Mesendoderm (in vitro differentiated cells): ENCODE measurements around the gene SEMA3E.

ENCODE experiments used
- DNase-seq: peaks from one replicate; pipeline ENCODE4 v3.0.0; 2013
- H2AK5ac ChIP-seq: 2 replicates; pipeline ENCODE4 v1.6.1; 2013; ENCODE audit warnings: low read length, inconsistent platforms
- H2BK120ac ChIP-seq: 2 replicates; pipeline ENCODE4 v1.6.1; 2013; ENCODE audit warnings: low read depth, mild to moderate bottlenecking, low read length, moderate library complexity, mixed read lengths
- H2BK15ac ChIP-seq: replicated peaks from 2 replicates; pipeline ENCODE4 v1.6.1; 2013; ENCODE audit warnings: low read depth, mild to moderate bottlenecking, moderate library complexity
- H2BK5ac ChIP-seq: 2 replicates; pipeline ENCODE4 v1.6.1; 2013; ENCODE audit warnings: low read length, inconsistent platforms
- H3K18ac ChIP-seq: 2 replicates; pipeline ENCODE4 v1.6.1; 2013; ENCODE audit warnings: mild to moderate bottlenecking, low read length, mixed read lengths
- H3K23ac ChIP-seq: one replicate; pipeline ENCODE4 v1.6.1; 2013; ENCODE audit warnings: low read length
- H3K27ac ChIP-seq: 2 replicates; pipeline ENCODE4 v1.5.1; 2013; ENCODE audit warnings: low read depth, mild to moderate bottlenecking, inconsistent platforms, low read length, moderate library complexity
- H3K27me3 ChIP-seq: 2 replicates; pipeline ENCODE4 v1.6.1; 2013; ENCODE audit warnings: low read length, control low read depth, mild to moderate bottlenecking, inconsistent platforms; ENCODE audit not compliant: insufficient read depth, poor library complexity
- H3K36me3 ChIP-seq: 2 replicates; pipeline ENCODE4 v1.6.1; 2013; ENCODE audit warnings: low read length, inconsistent platforms; ENCODE audit not compliant: control insufficient read depth, insufficient read depth
- H3K4ac ChIP-seq: one replicate; pipeline ENCODE4 v1.6.1; 2013; ENCODE audit warnings: low read depth, mild to moderate bottlenecking, low read length, moderate library complexity
- H3K4me1 ChIP-seq: 2 replicates; pipeline ENCODE4 v1.6.1; 2013; ENCODE audit warnings: low read depth, low read length, inconsistent platforms; ENCODE audit not compliant: control insufficient read depth
- H3K4me2 ChIP-seq: 2 replicates; pipeline ENCODE4 v1.6.1; 2013; ENCODE audit warnings: low read length
- H3K4me3 ChIP-seq: 2 replicates; pipeline ENCODE4 v1.5.1; 2013; ENCODE audit warnings: mild to moderate bottlenecking, low read length
- H3K56ac ChIP-seq: one replicate; pipeline ENCODE4 v1.6.1; 2013; ENCODE audit warnings: low read length
- H3K79me1 ChIP-seq: 2 replicates; pipeline ENCODE4 v1.6.1; 2013; ENCODE audit warnings: low read length, inconsistent platforms
- H3K79me2 ChIP-seq: 2 replicates; pipeline ENCODE4 v1.6.1; 2013; ENCODE audit warnings: mild to moderate bottlenecking, low read length; ENCODE audit not compliant: control insufficient read depth, insufficient read depth
- H3K9ac ChIP-seq: 2 replicates; pipeline ENCODE4 v1.6.1; 2013; ENCODE audit warnings: low read length, inconsistent platforms
- H4K5ac ChIP-seq: one replicate; pipeline ENCODE4 v1.6.1; 2013; ENCODE audit warnings: low read length
- H4K8ac ChIP-seq: one replicate; pipeline ENCODE4 v1.6.1; 2013; ENCODE audit warnings: low read depth, mild to moderate bottlenecking, control low read depth, low read length, moderate library complexity
- WGBS: extraction: QIAGEN DNeasy Blood & Tissue Kit; methylation state at CpG from one replicate; pipeline ENCODE4 v1.1.7; 2013; ENCODE audit warnings: low lambda C conversion rate, missing lambda C conversion rate; ENCODE audit not compliant: insufficient coverage; ENCODE audit errors: extremely low coverage; 5-methylcytosine and 5-hydroxymethylcytosine counted together

SEMA3E gene

DNA sequence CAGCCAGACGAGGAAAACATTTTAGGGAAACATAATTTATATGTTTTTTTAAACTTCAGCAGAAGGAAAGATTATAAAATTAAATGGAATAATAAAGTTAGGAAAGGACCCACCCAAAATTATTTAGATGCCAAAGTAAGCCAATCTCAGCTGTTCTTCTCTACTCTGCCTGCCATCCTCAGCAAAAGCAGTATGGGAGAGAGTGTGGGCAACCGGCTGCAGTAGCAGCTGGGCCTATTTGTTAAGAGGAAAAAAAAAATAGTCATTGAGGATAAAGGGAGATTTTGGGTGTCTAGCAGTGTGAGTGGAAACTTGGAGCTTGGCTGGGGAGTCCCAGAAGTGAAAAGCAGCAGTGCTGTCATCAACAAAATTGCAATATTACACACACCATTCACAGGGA is 15.4 kb downstream of the SEMA3E start:
- H2BK5ac ChIP-seq, result no peak overlapping the region
- WGBS, result no CpG with 5 or more reads among the region's 2 CpGs
- no peaks in the 10 kb centered on the region for H3K27me3 ChIP-seq
- no peak overlapping the region for H3K9ac ChIP-seq
- no peak overlapping the region for H3K4me2 ChIP-seq
- H3K18ac ChIP-seq, result no peak overlapping the region
- H3K79me2 ChIP-seq, result no peaks in the 10 kb centered on the region
- H3K4ac ChIP-seq, result no peak overlapping the region
- no peak overlapping the region for H2BK15ac ChIP-seq
- DNase-seq, result no peak
- H3K4me3 ChIP-seq, result no peak overlapping the region
- no peak overlapping the region for H3K23ac ChIP-seq
- no peaks in the 10 kb centered on the region for H3K36me3 ChIP-seq
- no peaks in the 10 kb centered on the region for H3K4me1 ChIP-seq
- no peak overlapping the region for H2BK120ac ChIP-seq
- no peak overlapping the region for H4K5ac ChIP-seq
- H3K79me1 ChIP-seq, result no peaks in the 10 kb centered on the region
- no peak overlapping the region for H3K27ac ChIP-seq
- H4K8ac ChIP-seq, result peak overlapping the region; percentile 39
- no peak overlapping the region for H2AK5ac ChIP-seq
- no peak overlapping the region for H3K56ac ChIP-seq

DNA sequence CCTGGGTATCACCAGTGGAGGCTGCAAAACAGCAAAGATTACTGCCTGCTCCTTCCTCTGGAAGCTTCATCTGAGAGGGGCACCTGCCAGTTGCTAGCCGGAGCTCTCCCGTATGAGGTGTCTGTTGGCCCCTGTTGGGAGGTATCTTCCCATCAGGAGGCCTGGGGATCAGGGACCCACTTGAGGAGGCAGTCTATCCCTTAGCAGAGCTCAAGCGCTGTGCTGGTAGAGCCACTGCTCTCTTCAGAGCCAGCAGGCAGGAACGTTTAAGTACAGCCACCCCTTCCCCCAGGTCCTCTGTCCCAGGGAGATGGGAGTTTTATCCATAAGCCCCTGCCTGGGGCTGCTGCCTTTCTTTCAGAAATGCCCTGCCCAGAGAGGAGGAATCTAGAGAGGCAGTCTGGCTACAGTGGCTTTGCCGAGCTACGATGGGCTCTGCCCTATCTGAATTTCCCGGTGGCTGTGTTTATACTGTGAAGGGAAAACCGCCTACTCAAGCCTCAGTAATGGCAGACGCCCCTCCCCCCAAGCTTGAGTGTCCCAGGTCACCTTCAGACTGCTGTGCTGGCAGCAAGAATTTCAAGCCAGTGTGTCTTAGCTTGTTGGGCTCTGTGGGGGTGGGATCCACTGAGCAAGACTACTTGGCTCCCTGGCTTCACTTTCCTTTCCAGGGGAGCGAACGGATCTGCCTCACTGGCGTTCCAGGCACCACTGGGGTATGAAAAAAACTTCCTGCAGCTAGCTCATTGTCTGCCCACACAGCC is 19.6 kb downstream of the SEMA3E start:
- no peak overlapping the region for H2BK120ac ChIP-seq
- no peaks in the 10 kb centered on the region for H3K79me1 ChIP-seq
- H4K5ac ChIP-seq, result no peak overlapping the region
- no peak overlapping the region for H3K4ac ChIP-seq
- no peak overlapping the region for H3K4me2 ChIP-seq
- DNase-seq, result peak; percentile 58
- no peak overlapping the region for H3K27ac ChIP-seq
- H2AK5ac ChIP-seq, result no peak overlapping the region
- H3K18ac ChIP-seq, result no peak overlapping the region
- no peaks in the 10 kb centered on the region for H3K36me3 ChIP-seq
- no peak overlapping the region for H2BK5ac ChIP-seq
- H3K4me1 ChIP-seq, result no peaks in the 10 kb centered on the region
- H3K23ac ChIP-seq, result no peak overlapping the region
- H3K56ac ChIP-seq, result peak overlapping the region; percentile 39
- no peak overlapping the region for H3K4me3 ChIP-seq
- H4K8ac ChIP-seq, result no peak overlapping the region
- no peaks in the 10 kb centered on the region for H3K27me3 ChIP-seq
- no peak overlapping the region for H2BK15ac ChIP-seq
- H3K79me2 ChIP-seq, result no peaks in the 10 kb centered on the region
- H3K9ac ChIP-seq, result no peak overlapping the region
- no CpG with 5 or more reads among the region's 12 CpGs for WGBS

DNA sequence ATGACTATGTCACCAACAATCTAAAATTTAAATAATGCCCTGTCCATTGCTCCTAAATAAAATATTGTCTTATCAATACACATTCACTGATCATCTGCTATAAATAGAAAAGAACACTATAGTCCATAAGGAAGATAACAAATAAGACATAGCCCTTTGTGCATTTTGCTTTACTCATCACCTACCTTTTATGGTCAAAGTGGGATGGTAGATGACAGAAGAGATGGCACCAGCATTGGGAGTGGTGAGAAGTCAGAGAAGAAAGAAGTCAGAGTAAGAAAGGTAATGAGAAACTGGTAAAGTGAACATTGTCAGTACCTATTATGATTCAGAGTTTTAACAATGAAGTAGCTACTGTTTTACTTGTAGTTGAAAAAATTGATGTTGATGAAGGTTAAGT is 31.1 kb downstream of the SEMA3E start:
- no peak overlapping the region for H2BK120ac ChIP-seq
- no peaks in the 10 kb centered on the region for H3K27me3 ChIP-seq
- H3K9ac ChIP-seq, result no peak overlapping the region
- no peak overlapping the region for H4K5ac ChIP-seq
- no peak overlapping the region for H2BK5ac ChIP-seq
- no peak overlapping the region for H2AK5ac ChIP-seq
- H3K4me3 ChIP-seq, result no peak overlapping the region
- no peak overlapping the region for H4K8ac ChIP-seq
- no peak overlapping the region for H3K18ac ChIP-seq
- H3K4ac ChIP-seq, result no peak overlapping the region
- no peak overlapping the region for H3K23ac ChIP-seq
- H3K79me2 ChIP-seq, result no peaks in the 10 kb centered on the region
- no peaks in the 10 kb centered on the region for H3K79me1 ChIP-seq
- H3K56ac ChIP-seq, result no peak overlapping the region
- H3K36me3 ChIP-seq, result no peaks in the 10 kb centered on the region
- H3K4me2 ChIP-seq, result no peak overlapping the region
- H3K27ac ChIP-seq, result no peak overlapping the region
- no peak overlapping the region for H2BK15ac ChIP-seq
- DNase-seq, result no peak
- no peaks in the 10 kb centered on the region for H3K4me1 ChIP-seq

DNA sequence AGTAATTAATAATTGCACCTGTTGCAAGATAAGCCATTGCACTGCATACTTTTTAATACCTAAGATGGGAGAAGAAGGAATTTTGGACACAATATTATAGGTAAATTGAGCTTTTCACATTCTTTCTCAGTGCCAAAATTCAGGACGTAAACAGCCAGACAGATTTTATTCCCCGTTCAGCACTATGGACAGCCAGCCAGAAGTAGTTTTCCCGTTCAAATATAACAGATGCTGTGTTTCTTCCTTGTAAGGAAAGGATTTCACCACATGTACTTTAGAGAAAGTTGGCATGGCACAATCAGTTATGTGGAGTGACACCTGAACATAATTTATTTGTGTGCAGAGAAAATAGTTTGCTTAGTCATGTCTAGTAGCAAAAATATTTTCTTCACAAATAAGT is 34.8 kb downstream of the SEMA3E start:
- no peak for DNase-seq
- Histone ChIP-seq H3K4me1 (no peaks in the 10 kb centered on the region), H3K4me2 (no peak overlapping the region), H3K4ac (no peak overlapping the region), H3K27ac (no peak overlapping the region), H3K56ac (no peak overlapping the region), H3K18ac (no peak overlapping the region), H3K79me1 (no peaks in the 10 kb centered on the region), H3K9ac (no peak overlapping the region), H2AK5ac (no peak overlapping the region), H2BK15ac (no peak overlapping the region), H2BK5ac (no peak overlapping the region), H3K79me2 (no peaks in the 10 kb centered on the region), H4K8ac (no peak overlapping the region), H3K27me3 (no peaks in the 10 kb centered on the region), H4K5ac (no peak overlapping the region), H3K23ac (no peak overlapping the region), H3K36me3 (no peaks in the 10 kb centered on the region), H3K4me3 (no peak overlapping the region), H2BK120ac (no peak overlapping the region)
- WGBS, result no CpG with 5 or more reads among the region's 3 CpGs

DNA sequence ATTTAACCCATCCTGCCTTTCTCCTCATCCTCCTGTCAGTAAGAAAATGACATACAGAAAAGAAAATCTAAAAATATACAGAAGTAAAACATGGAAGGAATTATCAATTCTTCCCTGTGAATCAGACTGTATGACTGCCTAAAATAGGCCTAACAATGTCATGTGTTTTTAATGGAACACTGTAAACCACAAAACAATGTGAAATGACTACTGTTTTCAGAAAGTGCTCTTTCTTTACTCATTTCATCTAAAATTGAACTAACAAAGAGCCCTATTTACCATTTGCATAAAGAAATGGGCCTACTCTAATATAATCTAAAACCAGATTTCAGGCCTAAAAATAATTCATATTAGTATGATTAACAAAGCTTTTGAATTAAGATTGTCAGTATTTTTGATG is 35.7 kb downstream of the SEMA3E start:
- no peak overlapping the region for H3K23ac ChIP-seq
- H3K4me1 ChIP-seq, result no peaks in the 10 kb centered on the region
- H3K9ac ChIP-seq, result no peak overlapping the region
- H3K79me2 ChIP-seq, result no peaks in the 10 kb centered on the region
- no peak overlapping the region for H3K27ac ChIP-seq
- H2BK15ac ChIP-seq, result no peak overlapping the region
- H3K27me3 ChIP-seq, result no peaks in the 10 kb centered on the region
- no peak overlapping the region for H2BK120ac ChIP-seq
- no peak overlapping the region for H2AK5ac ChIP-seq
- no peak overlapping the region for H2BK5ac ChIP-seq
- H3K36me3 ChIP-seq, result no peaks in the 10 kb centered on the region
- H4K8ac ChIP-seq, result no peak overlapping the region
- no peak overlapping the region for H3K56ac ChIP-seq
- no peak overlapping the region for H3K4me3 ChIP-seq
- no peak overlapping the region for H4K5ac ChIP-seq
- H3K18ac ChIP-seq, result no peak overlapping the region
- DNase-seq, result no peak
- no peak overlapping the region for H3K4ac ChIP-seq
- no peak overlapping the region for H3K4me2 ChIP-seq
- H3K79me1 ChIP-seq, result no peaks in the 10 kb centered on the region

DNA sequence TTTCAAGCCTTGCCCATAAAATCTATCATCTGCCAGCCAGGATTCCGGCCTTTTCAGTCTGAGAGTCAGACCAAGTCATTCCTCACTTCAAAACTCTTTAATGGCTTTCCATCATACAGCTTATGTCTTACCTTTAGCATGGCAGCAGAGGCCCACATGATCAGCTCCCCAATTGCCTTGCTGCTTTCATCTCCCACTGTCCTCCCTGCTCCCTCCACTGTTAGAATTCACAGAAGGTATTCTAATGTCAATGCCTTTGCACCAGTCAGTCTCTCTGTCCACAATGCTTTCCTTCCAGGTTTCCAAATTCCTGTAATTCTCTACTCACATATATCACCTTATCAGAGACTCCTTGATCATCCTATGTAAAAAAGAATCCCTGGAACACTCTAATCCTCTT is 37.2 kb downstream of the SEMA3E start:
- Histone ChIP-seq H3K4ac (no peak overlapping the region), H3K4me1 (no peaks in the 10 kb centered on the region), H3K9ac (no peak overlapping the region), H4K5ac (no peak overlapping the region), H3K27me3 (no peaks in the 10 kb centered on the region), H2BK120ac (no peak overlapping the region), H3K79me2 (no peaks in the 10 kb centered on the region), H2AK5ac (no peak overlapping the region), H3K4me2 (no peak overlapping the region), H3K27ac (no peak overlapping the region), H4K8ac (no peak overlapping the region), H2BK15ac (no peak overlapping the region), H3K79me1 (no peaks in the 10 kb centered on the region), H3K23ac (no peak overlapping the region), H3K18ac (no peak overlapping the region), H3K56ac (no peak overlapping the region), H3K4me3 (no peak overlapping the region), H2BK5ac (no peak overlapping the region), H3K36me3 (no peaks in the 10 kb centered on the region)
- no CpG with 5 or more reads among the region's 1 CpG for WGBS
- DNase-seq, result no peak
